GM06990 (cell line): ENCODE data around the gene NCCRP1.

Experiments
- DNase-seq: peaks from one replicate; pipeline ENCODE4 v3.0.0-alpha.2; 2011; ENCODE audit not compliant: insufficient read length; ENCODE audit errors: extremely low read depth
- H3K27me3 ChIP-seq: replicated peaks from 2 replicates; pipeline ENCODE4 v1.6.0; 2011; ENCODE audit warnings: low read length; ENCODE audit not compliant: control insufficient read depth, insufficient read depth
- H3K36me3 ChIP-seq: 2 replicates; pipeline ENCODE4 v1.5.1; 2011; ENCODE audit warnings: low read length; ENCODE audit not compliant: control insufficient read depth, insufficient read depth
- H3K4me3 ChIP-seq: replicated peaks from 2 replicates; pipeline ENCODE4 v1.5.1; 2011; ENCODE audit warnings: low read depth, mild to moderate bottlenecking, control low read depth, low read length
- CTCF ChIP-seq: IDR thresholded peaks from 2 replicates; pipeline ENCODE4 v1.5.1; 2011; ENCODE audit warnings: low read length, control low read depth, mild to moderate bottlenecking, inconsistent platforms; ENCODE audit not compliant: insufficient read depth, poor library complexity, severe bottlenecking

The NCCRP1 gene

GRCh38 chr19:39230096-39230764 is 33.5 kb downstream of the NCCRP1 start:
- TF ChIP-seq CTCF, result no peak
- Histone ChIP-seq H3K27me3 (no peaks in the 10 kb centered on the region), H3K36me3 (no peaks in the 10 kb centered on the region), H3K4me3 (no peak overlapping the region)
- DNase-seq, result no peak

DNA sequence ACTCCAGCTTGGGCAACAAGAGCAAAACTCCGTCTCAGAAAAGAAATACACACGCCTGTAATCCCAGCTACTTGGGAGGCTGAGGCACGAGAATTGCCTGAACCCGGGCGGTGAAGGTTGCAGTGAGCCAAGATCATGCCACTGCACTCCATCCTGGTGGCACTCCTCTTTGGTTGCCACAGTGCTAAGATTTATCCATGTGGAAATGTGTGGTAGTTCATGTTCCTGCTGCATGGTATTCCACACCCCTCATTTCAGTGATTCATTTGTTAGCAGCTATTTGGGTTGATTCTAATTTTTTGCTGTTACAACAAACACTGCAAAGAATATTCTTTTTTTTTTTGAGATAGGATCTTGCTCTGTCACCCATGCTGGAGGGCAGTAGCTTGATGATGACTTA is 35.9 kb downstream of the NCCRP1 start:
- Histone ChIP-seq H3K36me3 (no peaks in the 10 kb centered on the region), H3K27me3 (no peaks in the 10 kb centered on the region), H3K4me3 (no peak overlapping the region)
- no peak for DNase-seq
- TF ChIP-seq CTCF, result no peak

DNA sequence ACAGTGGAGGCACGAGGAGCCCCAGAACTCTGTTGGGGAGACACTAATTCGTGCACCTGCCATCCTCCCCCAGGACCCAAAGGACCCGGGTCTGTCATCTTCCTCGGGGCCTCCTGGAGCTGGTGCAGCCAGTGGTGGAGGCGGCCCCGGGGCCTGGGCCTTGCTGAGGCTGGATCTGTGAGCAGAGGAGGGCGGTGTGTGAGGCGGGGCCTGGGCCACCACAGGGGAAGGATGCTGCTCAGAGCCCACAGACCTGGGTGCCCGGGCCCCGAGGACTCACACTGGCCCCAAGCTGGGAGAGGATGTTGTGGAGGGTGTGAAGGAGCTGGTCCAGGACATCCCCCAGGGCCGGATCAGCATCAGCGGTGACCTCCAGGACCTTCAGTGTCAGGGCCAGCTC is 39.8 kb downstream of the NCCRP1 start:
- no peaks in the 10 kb centered on the region for H3K36me3 ChIP-seq
- no peaks in the 10 kb centered on the region for H3K27me3 ChIP-seq
- H3K4me3 ChIP-seq, result no peak overlapping the region
- no peak for TF ChIP-seq CTCF
- DNase-seq, result no peak

- H3K27me3 ChIP-seq, result no peaks in the 10 kb centered on the region
- no peak overlapping the region for H3K4me3 ChIP-seq
- peak; percentile 74 for DNase-seq
- no peak for TF ChIP-seq CTCF
- no peaks in the 10 kb centered on the region for H3K36me3 ChIP-seq
These were observed 40.7 kb downstream of the NCCRP1 start for GRCh38 chr19:39237200-39238184.

- H3K27me3 ChIP-seq, result no peaks in the 10 kb centered on the region
- DNase-seq, result no peak
- TF ChIP-seq CTCF, result no peak
- H3K4me3 ChIP-seq, result no peak overlapping the region
- H3K36me3 ChIP-seq, result no peaks in the 10 kb centered on the region
These were observed 41.4 kb downstream of the NCCRP1 start for GRCh38 chr19:39238209-39238608.
